Activated naive CD8-positive, alpha-beta T cell treated with anti-CD3 and anti-CD28 coated beads, Interleukin-2, amount 10 ng/mL, durations not matched to agents 7 days and 5 days (primary cell): Measurements from ENCODE around the gene BLACAT1. TPM values are rescaled to one million over a fixed set of nuclear protein-coding genes. Genes with fewer than 3 reads are reported as not detected.
A peak's percentile ranks its signal among the peaks of the same experiment; 100 is the strongest.

ENCODE experiments used
- ATAC-seq: fragments of 150-1000 bp; cut with Tn5 transposase; one replicate; pipeline ENCODE4 v1.10.0; 2021; ENCODE audit warnings: low read depth, moderate library complexity
- POLR2A ChIA-PET: fragments of 350-600 bp; sonication (Branson Sonifier 250); formaldehyde crosslinking; loops from one replicate; lab custom pipeline; 2021; ENCODE audit warnings: antibody characterized with exemption; lab: Charles Lee
- DNase-seq: peaks from one replicate; pipeline ENCODE4 v3.0.0; 2021
- H3K27ac Mint-ChIP-seq: one replicate; pipeline ENCODE4 v1.8.0; 2022; ENCODE audit warnings: mild to moderate bottlenecking, mixed read lengths
- H3K27me3 Mint-ChIP-seq: one replicate; pipeline ENCODE4 v1.8.0; 2022; ENCODE audit warnings: mild to moderate bottlenecking, moderate library complexity, mixed read lengths
- H3K36me3 Mint-ChIP-seq: one replicate; pipeline ENCODE4 v1.8.0; 2021; ENCODE audit warnings: mild to moderate bottlenecking, mixed read lengths
- H3K4me1 Mint-ChIP-seq: one replicate; pipeline ENCODE4 v1.8.0; 2021; ENCODE audit warnings: mixed read lengths
- H3K4me3 Mint-ChIP-seq: one replicate; pipeline ENCODE4 v1.8.0; 2022; ENCODE audit warnings: mild to moderate bottlenecking, moderate library complexity, mixed read lengths
- H3K9me3 Mint-ChIP-seq: one replicate; pipeline ENCODE4 v1.8.0; 2021; ENCODE audit warnings: mixed read lengths
- total RNA-seq, 2 experiments: library from RNA; stranded (reverse); gene quantifications; one replicate each; pipeline ENCODE4 v1.2.3, GENCODE V29; 2021

The BLACAT1 gene
- total RNA-seq, 2 experiments from 2014 or later, result 0.51 to 0.83 TPM

- Mint-ChIP-seq H3K4me3 (peak overlapping the region; percentile 19), H3K27ac (no peak overlapping the region), H3K27me3 (peaks cover 80% of the 10 kb centered on the region), H3K9me3 (no peaks in the 10 kb centered on the region), H3K36me3 (no peaks in the 10 kb centered on the region), H3K4me1 (peaks cover 9% of the 10 kb centered on the region)
- DNase-seq (no peak), ATAC-seq (peak; percentile 38)
- POLR2A ChIA-PET, result interaction anchor here (1.4 kb wide), 1 partner anchor 16 kb away, joined by 4 read pairs; no protein-coding TSS in a partner anchor
Observed at GRCh38 chr1:205456868-205457745, 1.3 kb upstream of the BLACAT1 start.

GRCh38 chr1:205456383-205456867 lies 580 bp upstream of the BLACAT1 start:
- H3K27ac Mint-ChIP-seq, result no peak overlapping the region

GRCh38 chr1:205454903-205455335 lies 926 bp downstream of the BLACAT1 start:
- H3K4me1 Mint-ChIP-seq, result peaks cover 9% of the 10 kb centered on the region
- peaks cover 75% of the 10 kb centered on the region for H3K27me3 Mint-ChIP-seq
- H3K4me3 Mint-ChIP-seq, result no peak overlapping the region
- no peaks in the 10 kb centered on the region for H3K9me3 Mint-ChIP-seq
- POLR2A ChIA-PET, result no interaction called here
- no peaks in the 10 kb centered on the region for H3K36me3 Mint-ChIP-seq
- H3K27ac Mint-ChIP-seq, result no peak overlapping the region
- DNase-seq (no peak), ATAC-seq (no peak)

More at GRCh38 chr1:205456383-205456867, 580 bp upstream of the BLACAT1 start:
- Mint-ChIP-seq H3K4me1 (peaks cover 9% of the 10 kb centered on the region), H3K4me3 (peak overlapping the region; percentile 71), H3K27me3 (peaks cover 82% of the 10 kb centered on the region), H3K9me3 (no peaks in the 10 kb centered on the region), H3K36me3 (no peaks in the 10 kb centered on the region)
- DNase-seq (peak; percentile 42), ATAC-seq (peak; percentile 16)
- POLR2A ChIA-PET, result no interaction called here

DNA sequence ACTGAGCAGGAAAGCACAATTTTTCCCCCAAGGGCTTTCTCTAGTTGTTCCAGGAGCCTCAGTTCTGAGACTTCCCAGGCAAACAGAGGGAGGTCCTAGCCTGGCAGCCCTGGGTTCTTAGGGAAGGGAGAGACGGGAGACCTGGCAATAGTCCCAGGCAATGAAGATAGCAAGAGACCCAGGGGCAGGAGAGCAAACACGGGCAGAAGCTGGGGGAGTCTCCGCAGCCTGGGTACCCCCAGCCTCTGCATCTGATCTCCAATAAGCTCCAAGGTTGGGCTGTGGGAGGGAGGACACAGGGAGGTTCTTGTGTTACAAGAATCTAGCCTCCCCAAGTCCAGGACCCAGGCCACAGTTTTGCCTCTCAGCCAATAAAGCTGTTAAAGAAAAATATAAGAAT lies 2.4 kb downstream of the BLACAT1 start:
- no peak overlapping the region for H3K4me3 Mint-ChIP-seq
- H3K4me1 Mint-ChIP-seq, result peaks cover 9% of the 10 kb centered on the region
- POLR2A ChIA-PET, result interaction anchor here (1.1 kb wide), 1 partner anchor 12 kb away, joined by 3 read pairs; no protein-coding TSS in a partner anchor
- no peak for ATAC-seq
- H3K27me3 Mint-ChIP-seq, result peaks cover 62% of the 10 kb centered on the region
- no peaks in the 10 kb centered on the region for H3K36me3 Mint-ChIP-seq
- H3K27ac Mint-ChIP-seq, result no peak overlapping the region
- no peaks in the 10 kb centered on the region for H3K9me3 Mint-ChIP-seq
- no peak for DNase-seq

GRCh38 chr1:205452933-205453332 lies 2.9 kb downstream of the BLACAT1 start:
- Mint-ChIP-seq H3K4me1 (peaks cover 9% of the 10 kb centered on the region), H3K4me3 (no peak overlapping the region), H3K36me3 (no peaks in the 10 kb centered on the region), H3K9me3 (no peaks in the 10 kb centered on the region), H3K27ac (no peak overlapping the region), H3K27me3 (peaks cover 58% of the 10 kb centered on the region)
- ATAC-seq (no peak), DNase-seq (no peak)
- POLR2A ChIA-PET, result interaction anchor here (1.1 kb wide), 1 partner anchor 12 kb away, joined by 3 read pairs; no protein-coding TSS in a partner anchor

GRCh38 chr1:205452364-205452763 lies 3.5 kb downstream of the BLACAT1 start:
- H3K27me3 Mint-ChIP-seq, result peaks cover 52% of the 10 kb centered on the region
- ATAC-seq (no peak), DNase-seq (no peak)
- POLR2A ChIA-PET, result no interaction called here
- H3K4me3 Mint-ChIP-seq, result no peak overlapping the region
- H3K27ac Mint-ChIP-seq, result no peak overlapping the region
- H3K9me3 Mint-ChIP-seq, result no peaks in the 10 kb centered on the region
- peaks cover 7% of the 10 kb centered on the region for H3K4me1 Mint-ChIP-seq
- H3K36me3 Mint-ChIP-seq, result no peaks in the 10 kb centered on the region

GRCh38 chr1:205451759-205452164 lies 4.1 kb downstream of the BLACAT1 start:
- no peak for ATAC-seq
- peaks cover 7% of the 10 kb centered on the region for H3K4me1 Mint-ChIP-seq
- H3K4me3 Mint-ChIP-seq, result no peak overlapping the region
- no peaks in the 10 kb centered on the region for H3K36me3 Mint-ChIP-seq
- no peak overlapping the region for H3K27ac Mint-ChIP-seq
- POLR2A ChIA-PET, result no interaction called here
- no peak for DNase-seq
- no peaks in the 10 kb centered on the region for H3K9me3 Mint-ChIP-seq
- H3K27me3 Mint-ChIP-seq, result peaks cover 51% of the 10 kb centered on the region

- H3K27ac Mint-ChIP-seq, result no peak overlapping the region
- DNase-seq (no peak), ATAC-seq (no peak)
- peaks cover 47% of the 10 kb centered on the region for H3K27me3 Mint-ChIP-seq
- POLR2A ChIA-PET, result no interaction called here
- H3K4me1 Mint-ChIP-seq, result peaks cover 4% of the 10 kb centered on the region
- H3K9me3 Mint-ChIP-seq, result no peaks in the 10 kb centered on the region
- H3K36me3 Mint-ChIP-seq, result no peaks in the 10 kb centered on the region
- no peak overlapping the region for H3K4me3 Mint-ChIP-seq
Observed at GRCh38 chr1:205451202-205451601, 4.6 kb downstream of the BLACAT1 start.

- DNase-seq, result no peak
- Mint-ChIP-seq H3K27ac (no peak overlapping the region), H3K27me3 (peaks cover 40% of the 10 kb centered on the region), H3K9me3 (no peaks in the 10 kb centered on the region), H3K4me3 (no peak overlapping the region), H3K4me1 (no peaks in the 10 kb centered on the region), H3K36me3 (no peaks in the 10 kb centered on the region)
- ATAC-seq, result no peak
- POLR2A ChIA-PET, result no interaction called here
Observed at GRCh38 chr1:205450448-205450847, 5.4 kb downstream of the BLACAT1 start.

- peak overlapping the region; percentile 15 for H3K4me3 Mint-ChIP-seq
- POLR2A ChIA-PET, result no interaction called here
- ATAC-seq (peak; percentile 59), DNase-seq (no peak)
- H3K4me1 Mint-ChIP-seq, result no peaks in the 10 kb centered on the region
- no peaks in the 10 kb centered on the region for H3K36me3 Mint-ChIP-seq
- H3K27ac Mint-ChIP-seq, result no peak overlapping the region
- peaks cover 34% of the 10 kb centered on the region for H3K27me3 Mint-ChIP-seq
- no peaks in the 10 kb centered on the region for H3K9me3 Mint-ChIP-seq
Observed at GRCh38 chr1:205449750-205450443, 5.9 kb downstream of the BLACAT1 start.

DNA sequence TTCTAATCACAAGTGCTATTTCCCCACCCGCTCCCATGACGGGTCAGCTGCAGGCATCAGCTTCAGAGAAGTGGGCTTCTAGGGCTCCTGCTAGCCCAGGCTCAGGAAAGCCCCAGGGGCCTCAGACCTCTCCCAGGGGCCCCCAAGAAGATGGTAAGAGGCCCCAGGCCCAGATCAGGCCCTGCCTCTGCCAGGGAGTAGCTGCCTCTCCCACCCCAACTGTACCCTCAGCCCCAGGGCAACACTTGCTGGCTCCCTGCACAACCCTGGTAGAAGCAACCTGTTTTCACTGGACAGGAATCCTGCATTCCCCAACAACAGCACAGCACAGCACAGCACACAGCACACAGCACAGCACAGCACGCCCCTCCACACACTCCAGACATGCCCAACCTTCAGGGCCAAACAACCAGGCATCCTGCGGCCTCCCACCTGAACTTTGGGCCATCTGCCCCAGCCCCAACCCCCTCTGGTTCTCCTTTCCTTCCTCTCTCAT lies 6.5 kb downstream of the BLACAT1 start:
- peaks cover 28% of the 10 kb centered on the region for H3K27me3 Mint-ChIP-seq
- POLR2A ChIA-PET, result no interaction called here
- no peaks in the 10 kb centered on the region for H3K36me3 Mint-ChIP-seq
- H3K4me1 Mint-ChIP-seq, result no peaks in the 10 kb centered on the region
- no peak overlapping the region for H3K27ac Mint-ChIP-seq
- ATAC-seq (peak; percentile 32), DNase-seq (no peak)
- H3K4me3 Mint-ChIP-seq, result peak overlapping the region; percentile 15
- no peaks in the 10 kb centered on the region for H3K9me3 Mint-ChIP-seq

DNA sequence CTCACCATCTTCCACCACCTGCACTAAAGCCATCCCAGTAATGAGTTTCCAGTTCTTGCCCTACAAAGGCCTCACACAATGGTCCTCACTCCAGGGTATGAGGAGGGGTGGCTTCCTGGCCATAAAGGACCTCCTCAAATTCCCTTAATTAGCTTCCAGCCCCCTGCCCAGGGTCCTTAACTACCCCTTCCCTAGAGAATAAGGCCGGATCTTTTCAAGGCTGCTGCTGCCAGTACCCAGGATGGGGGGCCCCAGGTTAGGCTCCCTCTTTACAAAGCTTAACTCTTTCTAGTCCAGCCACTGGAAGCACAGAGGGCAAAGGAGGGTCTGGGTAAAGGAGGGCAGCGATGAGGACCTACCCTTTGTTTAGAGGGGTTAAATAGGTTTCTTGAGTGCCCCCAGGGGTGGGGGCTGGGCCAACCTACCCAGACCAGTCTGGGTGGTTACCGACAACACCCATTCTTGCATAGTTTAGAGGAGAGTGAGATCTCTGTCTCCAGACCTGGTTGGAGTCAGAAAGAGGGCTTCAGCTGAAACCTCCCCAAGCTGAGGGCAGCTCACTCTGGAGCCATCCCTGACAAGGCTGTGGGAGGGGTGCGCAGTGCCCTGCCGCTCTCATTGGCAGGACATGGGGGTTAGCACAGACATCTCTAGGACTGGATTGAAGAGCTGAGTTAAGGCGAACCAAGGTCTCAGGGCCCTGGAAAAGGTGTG lies 7.1 kb downstream of the BLACAT1 start:
- H3K27ac Mint-ChIP-seq, result no peak overlapping the region
- ATAC-seq (no peak), DNase-seq (no peak)
- no peaks in the 10 kb centered on the region for H3K4me1 Mint-ChIP-seq
- H3K36me3 Mint-ChIP-seq, result no peaks in the 10 kb centered on the region
- H3K27me3 Mint-ChIP-seq, result peaks cover 22% of the 10 kb centered on the region
- H3K4me3 Mint-ChIP-seq, result no peak overlapping the region
- no peaks in the 10 kb centered on the region for H3K9me3 Mint-ChIP-seq
- POLR2A ChIA-PET, result no interaction called here
